ENCODE results near the gene BCLAF3. TPM values are rescaled to one million over a fixed set of nuclear protein-coding genes. Genes with fewer than 3 reads are reported as not detected.
A peak's percentile ranks its signal among the peaks of the same experiment; 100 is the strongest.

Gene BCLAF3
- total RNA-seq, 1 donor from 2014 or later = 7.0 TPM

DNA sequence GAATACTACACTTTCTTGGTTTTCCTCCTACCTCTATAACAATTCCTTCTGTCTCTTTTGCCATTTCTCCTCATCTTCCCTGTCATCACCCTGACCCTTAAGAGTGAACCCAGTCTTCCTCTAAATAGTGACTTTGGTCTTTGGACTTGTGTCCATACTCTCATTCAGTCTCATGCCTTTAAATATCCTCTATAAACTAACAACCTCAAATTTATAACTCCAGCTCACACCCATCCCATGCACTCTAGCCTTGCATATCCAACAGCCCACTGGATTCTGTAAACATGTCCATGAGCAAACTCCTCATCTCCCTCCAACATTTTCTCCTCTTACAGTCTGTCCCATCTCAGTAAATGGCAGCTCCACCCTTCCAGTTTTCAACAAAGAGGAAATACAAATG, 15.0 kb downstream of the BCLAF3 start:
- ATAC-seq (no peak), DNase-seq (no peak)
- intact Hi-C loops (cut with micrococcal nuclease) = no loop called here

GRCh38 chrX:19972984-19973383, 17.9 kb downstream of the BCLAF3 start:
- intact Hi-C loops (cut with micrococcal nuclease) = no loop called here
- DNase-seq = no peak
- ATAC-seq = no peak

GRCh38 chrX:19968276-19968675, 22.6 kb downstream of the BCLAF3 start:
- ATAC-seq (no peak), DNase-seq (no peak)
- intact Hi-C loops (cut with micrococcal nuclease) = no loop called here

DNA sequence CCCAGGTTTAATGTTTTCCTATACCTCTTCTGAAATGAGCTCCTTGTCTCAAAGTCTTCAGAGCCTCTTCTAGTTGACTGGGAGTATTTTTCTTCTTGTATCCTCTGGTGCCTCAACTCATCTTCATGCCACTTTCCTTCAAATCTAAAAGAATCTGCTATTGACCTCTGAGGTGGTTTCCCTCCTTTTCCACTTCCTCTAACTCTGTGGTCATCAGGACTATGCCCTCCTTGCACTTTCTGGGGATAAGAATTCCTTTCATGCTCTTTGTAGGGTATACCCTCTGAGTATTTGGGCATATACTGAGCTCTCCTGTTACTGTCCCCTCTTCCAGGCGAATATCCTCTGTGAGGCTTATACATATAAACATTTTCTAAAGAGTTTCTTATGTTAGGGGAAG, 24.8 kb downstream of the BCLAF3 start:
- ATAC-seq (no peak), DNase-seq (no peak)
- intact Hi-C loops (cut with micrococcal nuclease) = no loop called here

DNA sequence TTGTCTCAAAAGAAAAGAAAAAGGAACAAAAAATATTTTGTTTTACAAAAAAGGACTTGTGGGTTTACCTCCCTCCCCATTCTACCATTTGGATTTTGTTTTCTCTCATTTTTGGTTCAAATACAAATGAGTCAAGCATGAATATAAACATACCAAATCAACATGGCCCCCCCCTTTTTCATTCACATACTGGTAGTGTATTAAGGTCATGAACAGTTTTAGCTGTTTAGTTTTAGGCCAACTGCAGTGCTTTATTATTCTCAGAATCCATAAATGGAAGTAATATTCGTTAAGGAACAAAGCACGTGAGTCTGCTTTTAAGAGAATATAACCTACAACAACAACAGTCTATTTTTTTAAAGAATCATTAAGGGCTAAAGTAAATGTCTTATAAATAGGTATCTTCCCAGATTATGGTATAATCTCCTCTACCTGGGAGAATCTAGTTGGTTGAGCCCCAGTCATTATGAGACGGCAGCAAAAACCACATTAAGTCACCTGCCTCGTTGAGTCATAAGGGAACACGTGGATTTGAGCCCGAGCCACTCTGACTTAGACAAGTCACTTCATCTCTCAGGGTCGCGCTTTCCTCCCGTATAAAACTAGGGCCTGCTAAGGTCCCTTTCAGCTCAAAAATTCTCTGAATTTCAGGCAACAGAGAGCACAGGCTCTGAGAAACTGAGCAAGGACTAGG, 26.7 kb downstream of the BCLAF3 start:
- ATAC-seq = no peak

GRCh38 chrX:19960913-19961312, 29.9 kb downstream of the BCLAF3 start:
- ATAC-seq (no peak), DNase-seq (no peak)
- intact Hi-C loops (cut with micrococcal nuclease) = no loop called here

More for the DNA sequence above, 26.7 kb downstream of the BCLAF3 start:
- no peak for DNase-seq
- intact Hi-C loops (cut with micrococcal nuclease) = no loop called here

DNA sequence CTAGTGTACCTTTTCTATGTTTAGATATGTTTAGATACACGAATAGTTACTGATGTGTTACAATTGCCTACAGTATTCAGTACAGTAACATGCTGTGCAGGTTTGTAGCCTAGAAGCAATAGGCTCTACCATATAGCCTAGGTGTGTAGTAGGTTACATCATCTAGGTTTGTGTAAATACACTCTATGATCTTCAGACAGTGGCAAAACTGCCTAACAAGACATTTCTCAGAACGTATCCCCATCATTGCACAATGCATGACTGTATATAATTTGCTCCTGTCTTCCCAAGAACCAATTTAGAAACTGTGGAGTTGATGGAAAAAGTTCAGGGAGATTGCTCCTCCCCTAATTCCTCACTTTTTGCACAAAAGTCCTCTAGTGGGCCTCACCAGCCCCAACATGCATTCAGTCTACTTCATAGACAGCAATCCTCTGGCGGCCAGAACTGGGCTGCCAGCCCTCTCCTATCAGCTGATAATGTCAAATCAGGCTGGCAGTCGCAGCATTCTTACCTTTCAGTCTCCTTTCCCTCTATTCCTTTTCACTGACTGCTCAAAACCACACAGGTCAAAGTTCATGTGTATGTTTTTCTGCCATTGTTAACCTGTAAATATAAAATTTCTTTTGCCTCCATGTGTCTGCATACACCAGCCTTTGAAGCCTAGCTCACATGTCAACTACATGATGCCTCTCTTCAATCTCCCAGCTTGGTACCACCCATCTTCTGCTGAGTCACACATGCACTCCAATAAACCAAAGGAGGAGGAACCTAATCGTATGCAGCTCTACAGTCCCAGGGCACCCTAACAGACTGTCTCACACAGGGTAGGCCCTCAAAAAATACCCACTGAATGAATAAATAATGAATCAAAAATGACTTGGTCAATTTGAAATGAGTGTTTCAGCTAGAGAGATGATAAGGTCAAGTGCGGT, 32.0 kb downstream of the BCLAF3 start:
- DNase-seq = no peak
- intact Hi-C loops (cut with micrococcal nuclease) = no loop called here
- ATAC-seq = peak; percentile 46

- ATAC-seq = peak; percentile 63
- peak; percentile 37 for DNase-seq
- intact Hi-C loops (cut with micrococcal nuclease) = no loop called here
Observed at GRCh38 chrX:19956923-19957322, 33.9 kb downstream of the BCLAF3 start.

GRCh38 chrX:19956306-19956705, 34.6 kb downstream of the BCLAF3 start:
- intact Hi-C loops (cut with micrococcal nuclease) = no loop called here
- no peak for DNase-seq
- ATAC-seq = no peak

- no peak for DNase-seq
- peak; percentile 45 for ATAC-seq
- intact Hi-C loops (cut with micrococcal nuclease) = no loop called here
Observed at GRCh38 chrX:19955306-19955705, 35.6 kb downstream of the BCLAF3 start.

GRCh38 chrX:19954335-19955096, 36.3 kb downstream of the BCLAF3 start:
- intact Hi-C loops (cut with micrococcal nuclease) = no loop called here
- DNase-seq (no peak), ATAC-seq (no peak)

DNA sequence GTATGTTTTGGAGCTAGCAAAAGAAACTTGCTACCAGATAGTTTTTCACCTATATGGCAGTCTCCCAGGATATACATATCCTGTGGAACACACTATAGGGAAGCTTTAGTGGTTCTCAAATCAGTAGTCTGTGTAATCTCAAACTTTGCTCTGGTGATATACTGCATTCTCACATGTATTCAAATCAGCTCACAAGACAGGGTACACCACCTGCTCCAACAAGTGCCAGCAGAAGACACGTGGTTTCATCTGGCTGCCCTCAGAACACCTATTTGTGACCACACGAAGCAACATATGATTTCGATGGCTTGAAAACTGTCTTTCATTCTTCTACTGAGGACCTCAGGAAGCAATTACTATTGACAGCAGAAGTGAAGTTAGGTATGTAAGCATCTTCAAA, 37.7 kb downstream of the BCLAF3 start:
- no peak for ATAC-seq
- DNase-seq = no peak
- intact Hi-C loops (cut with micrococcal nuclease) = no loop called here

DNA sequence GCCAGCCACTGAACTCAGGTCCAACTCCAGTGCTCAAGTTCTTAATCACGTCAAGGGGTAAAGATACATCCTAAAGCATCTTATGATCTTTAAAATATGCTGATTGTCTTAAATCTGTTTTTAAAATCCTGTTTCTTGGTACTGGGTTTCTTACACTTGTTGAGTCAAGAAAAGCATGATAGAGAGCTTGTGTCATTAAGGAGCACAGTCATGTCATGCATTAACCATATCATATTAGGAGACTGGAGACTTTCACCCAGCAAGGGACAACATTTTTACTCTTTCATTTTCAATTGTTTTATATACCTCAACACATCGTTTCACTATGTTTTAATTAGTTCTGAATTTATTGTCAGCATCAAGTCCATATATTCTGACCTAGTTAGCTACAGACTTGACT, 41.5 kb downstream of the BCLAF3 start:
- intact Hi-C loops (cut with micrococcal nuclease) = no loop called here
- DNase-seq = no peak
- no peak for ATAC-seq

- DNase-seq (no peak), ATAC-seq (no peak)
- intact Hi-C loops (cut with micrococcal nuclease) = no loop called here
Observed at GRCh38 chrX:19947612-19948011, 43.2 kb downstream of the BCLAF3 start.

Small RNA genes lying within 50 kb of the gene (microRNA-seq; reads per million reads assigned to microRNA genes)
- 45.1 reads per million, percentile 29 among the genes with 10 or more reads in this experiment for gene MIR23C (ENCODE audit: borderline number of aligned reads)

Other genes starting within 250 kb of the BCLAF3 start
- gene SH3KBP1, start 103.5 kb downstream of the BCLAF3 start, total RNA-seq = 73.4 TPM
- gene MAP7D2, start 125.8 kb upstream of the BCLAF3 start, total RNA-seq = 0.74 TPM
- gene EIF1AX, start 150.8 kb upstream of the BCLAF3 start, total RNA-seq = 66.5 TPM

Measured in left ventricle myocardium superior (tissue), 1 donor.